ENCODE results near the gene SORCS1.
A peak's percentile ranks its signal among the peaks of the same experiment; 100 is the strongest.

DNA sequence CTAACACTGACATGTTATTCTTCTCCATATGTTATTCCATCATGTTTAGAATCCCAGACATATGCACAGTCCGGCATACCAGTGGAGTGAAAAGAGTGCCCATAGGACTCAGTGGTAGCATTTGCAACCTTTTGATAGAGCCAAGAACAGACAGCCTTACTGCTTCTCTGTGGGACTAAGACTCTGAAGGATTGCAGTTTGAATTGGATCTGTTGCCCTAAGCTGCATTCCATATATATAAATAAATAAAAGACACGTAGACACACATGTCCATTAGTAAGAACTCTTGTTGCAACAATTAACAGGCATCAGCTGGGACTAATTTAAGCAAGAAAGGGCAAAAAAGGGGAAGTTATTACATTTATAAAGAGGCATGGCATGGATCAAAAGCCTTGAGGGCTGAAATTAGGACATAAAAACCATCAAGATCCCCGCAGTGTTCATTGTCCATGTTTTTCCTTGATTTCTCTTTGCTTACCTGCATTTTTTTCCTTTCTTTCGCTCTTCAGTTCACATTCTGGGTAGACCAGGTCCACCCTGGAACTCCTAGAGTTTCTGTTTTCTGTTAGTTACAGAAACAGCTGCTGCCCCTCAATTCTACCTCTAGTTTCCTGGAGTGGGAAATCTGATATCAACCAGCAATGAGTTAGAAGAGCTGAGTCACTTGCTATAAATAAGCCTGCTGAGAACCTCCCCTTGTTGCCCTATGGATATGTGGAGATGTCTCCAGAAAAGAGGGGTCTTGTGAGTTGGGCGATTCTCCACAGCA lies 132.4 kb downstream of the SORCS1 start:
- TF ChIP-seq, protein P1, sequence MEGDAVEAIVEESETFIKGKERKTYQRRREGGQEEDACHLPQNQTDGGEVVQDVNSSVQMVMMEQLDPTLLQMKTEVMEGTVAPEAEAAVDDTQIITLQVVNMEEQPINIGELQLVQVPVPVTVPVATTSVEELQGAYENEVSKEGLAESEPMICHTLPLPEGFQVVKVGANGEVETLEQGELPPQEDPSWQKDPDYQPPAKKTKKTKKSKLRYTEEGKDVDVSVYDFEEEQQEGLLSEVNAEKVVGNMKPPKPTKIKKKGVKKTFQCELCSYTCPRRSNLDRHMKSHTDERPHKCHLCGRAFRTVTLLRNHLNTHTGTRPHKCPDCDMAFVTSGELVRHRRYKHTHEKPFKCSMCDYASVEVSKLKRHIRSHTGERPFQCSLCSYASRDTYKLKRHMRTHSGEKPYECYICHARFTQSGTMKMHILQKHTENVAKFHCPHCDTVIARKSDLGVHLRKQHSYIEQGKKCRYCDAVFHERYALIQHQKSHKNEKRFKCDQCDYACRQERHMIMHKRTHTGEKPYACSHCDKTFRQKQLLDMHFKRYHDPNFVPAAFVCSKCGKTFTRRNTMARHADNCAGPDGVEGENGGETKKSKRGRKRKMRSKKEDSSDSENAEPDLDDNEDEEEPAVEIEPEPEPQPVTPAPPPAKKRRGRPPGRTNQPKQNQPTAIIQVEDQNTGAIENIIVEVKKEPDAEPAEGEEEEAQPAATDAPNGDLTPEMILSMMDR (IDR thresholded peaks at IDR 0.05) = no peak
- peak; percentile 65 for TF ChIP-seq RCOR1 (IDR thresholded peaks at IDR 0.05; ENCODE audit: low read length)
- TF ChIP-seq MEF2A (IDR thresholded peaks at IDR 0.05; ENCODE audit: borderline replicate concordance, low read depth) = no peak
- no peak for TF ChIP-seq RAD21 (IDR thresholded peaks at IDR 0.05; ENCODE audit: low read length)
- TF ChIP-seq EZH2phosphoT487 (IDR thresholded peaks at IDR 0.05; ENCODE audit: borderline replicate concordance, low read depth) = no peak
- peak in 1 of 2 experiments; percentile 87; a peak in 2 of 4 replicates for TF ChIP-seq EP300 (IDR thresholded peaks at IDR 0.05; ENCODE audit: borderline replicate concordance in 1 of 2, low read depth in 1 of 2, low read length in 1 of 2)
- TF ChIP-seq POLR2AphosphoS5 (IDR thresholded peaks at IDR 0.05; ENCODE audit: low read depth, low read length) = no peak
